ENCODE data around the gene RBM28.
"Not testable (repeated sequence)": the region's sequence is repeated elsewhere in the genome, so short reads cannot be mapped to it uniquely, and the experiment has no call there.

Gene RBM28

GRCh38 chr7:128347647-128348097 is 4.0 kb upstream of the RBM28 start:
- DNase-seq = peak; percentile 39

GRCh38 chr7:128344431-128344774 is 695 bp upstream of the RBM28 start:
- no peak for DNase-seq

- no peak for DNase-seq
These were observed 2.0 kb downstream of the RBM28 start for GRCh38 chr7:128341733-128342132.

- DNase-seq = no peak
These were observed 8.0 kb downstream of the RBM28 start for GRCh38 chr7:128335730-128336129.

GRCh38 chr7:128324368-128324680 is 19.4 kb downstream of the RBM28 start:
- DNase-seq = no peak

- no peak for DNase-seq
These were observed 20.0 kb downstream of the RBM28 start for GRCh38 chr7:128323459-128324367.

GRCh38 chr7:128323040-128323439 is 20.7 kb downstream of the RBM28 start:
- DNase-seq = no peak

- DNase-seq = peak; percentile 9
These were observed 21.6 kb downstream of the RBM28 start for GRCh38 chr7:128322040-128322643.

- DNase-seq = no peak
These were observed 22.7 kb downstream of the RBM28 start for GRCh38 chr7:128321044-128321422.

GRCh38 chr7:128318691-128319090 is 25.0 kb downstream of the RBM28 start:
- no peak for DNase-seq

GRCh38 chr7:128311013-128311412 is 32.7 kb downstream of the RBM28 start:
- DNase-seq = no peak

- no peak for DNase-seq
These were observed 33.2 kb downstream of the RBM28 start for GRCh38 chr7:128310499-128310898.

- DNase-seq = no peak
These were observed 33.7 kb downstream of the RBM28 start for GRCh38 chr7:128309976-128310375.

GRCh38 chr7:128309124-128309523 is 34.6 kb downstream of the RBM28 start:
- DNase-seq = no peak

- DNase-seq = no peak
These were observed 36.6 kb downstream of the RBM28 start for GRCh38 chr7:128307061-128307460.

- no peak for DNase-seq
These were observed 39.5 kb downstream of the RBM28 start for GRCh38 chr7:128304212-128304611.

GRCh38 chr7:128303643-128304042 is 40.1 kb downstream of the RBM28 start:
- no peak for DNase-seq

- no peak for DNase-seq
These were observed 40.6 kb downstream of the RBM28 start for GRCh38 chr7:128303133-128303532.

- no peak for DNase-seq
These were observed 41.6 kb downstream of the RBM28 start for GRCh38 chr7:128302139-128302538.

GRCh38 chr7:128299109-128299607 is 44.5 kb downstream of the RBM28 start:
- DNase-seq = no peak

- not testable (repeated sequence) for DNase-seq
These were observed 45.7 kb downstream of the RBM28 start for GRCh38 chr7:128298004-128298403.

GRCh38 chr7:128287556-128287955 is 56.2 kb downstream of the RBM28 start:
- DNase-seq = no peak

- no peak for DNase-seq
These were observed 59.6 kb downstream of the RBM28 start for GRCh38 chr7:128284102-128284501.

GRCh38 chr7:128281605-128282380 is 61.9 kb downstream of the RBM28 start:
- DNase-seq = no peak
